Activated naive CD4-positive, alpha-beta T cell (primary cell): ENCODE measurements around the gene CX3CL1.
"Not testable (repeated sequence)": the region's sequence is repeated elsewhere in the genome, so short reads cannot be mapped to it uniquely, and the experiment has no call there.

Experiments
- DNase-seq, 4 experiments: peaks; one replicate each; lab custom pipeline; 2025; lab: John Stamatoyannopoulos, UW

CX3CL1 gene

GRCh38 chr16:57382535-57383275 is 10.4 kb downstream of the CX3CL1 start:
- DNase-seq, result no peak

- DNase-seq, result no peak
Measured at GRCh38 chr16:57383276-57384247, 11.3 kb downstream of the CX3CL1 start.

GRCh38 chr16:57384248-57385070 is 12.2 kb downstream of the CX3CL1 start:
- DNase-seq, result no peak

- no peak for DNase-seq
Measured at GRCh38 chr16:57385083-57385482, 12.8 kb downstream of the CX3CL1 start.

- no peak for DNase-seq
Measured at GRCh38 chr16:57386381-57386951, 14.2 kb downstream of the CX3CL1 start.

- no peak for DNase-seq
Measured at GRCh38 chr16:57387598-57388354, 15.5 kb downstream of the CX3CL1 start.

GRCh38 chr16:57388359-57389086 is 16.2 kb downstream of the CX3CL1 start:
- no peak for DNase-seq

GRCh38 chr16:57389087-57389468 is 16.8 kb downstream of the CX3CL1 start:
- DNase-seq, result no peak

GRCh38 chr16:57390636-57391295 is 18.5 kb downstream of the CX3CL1 start:
- DNase-seq, result no peak

GRCh38 chr16:57391300-57391699 is 19.0 kb downstream of the CX3CL1 start:
- no peak for DNase-seq

- DNase-seq, result no peak
Measured at GRCh38 chr16:57391708-57392107, 19.4 kb downstream of the CX3CL1 start.

GRCh38 chr16:57392694-57393093 is 20.4 kb downstream of the CX3CL1 start:
- no peak for DNase-seq

- no peak for DNase-seq
Measured at GRCh38 chr16:57394444-57394843, 22.2 kb downstream of the CX3CL1 start.

GRCh38 chr16:57395026-57395425 is 22.7 kb downstream of the CX3CL1 start:
- DNase-seq, result no peak

- no peak for DNase-seq
Measured at GRCh38 chr16:57396786-57397185, 24.5 kb downstream of the CX3CL1 start.

- DNase-seq, result not testable (repeated sequence)
Measured at GRCh38 chr16:57397493-57397892, 25.2 kb downstream of the CX3CL1 start.

- no peak for DNase-seq
Measured at GRCh38 chr16:57401943-57402640, 29.8 kb downstream of the CX3CL1 start.

GRCh38 chr16:57403965-57404817 is 31.9 kb downstream of the CX3CL1 start, which contains the start of gene CCL17:
Gene CCL17, plus strand, starts transcription at chr16:57404767. Its CDS starts 9,166 bp downstream, at chr16:57413933.
- no peak for DNase-seq
